ENCODE measurements around the gene CYSTM1. TPM values are rescaled to one million over a fixed set of nuclear protein-coding genes. Genes with fewer than 3 reads are reported as not detected.

The CYSTM1 gene
- total and polyA plus RNA-seq, 2 donors (not counting 3 experiments of a cell fraction or from before 2014, with no cell fraction given) = 28.9 to 41.5 TPM

DNA sequence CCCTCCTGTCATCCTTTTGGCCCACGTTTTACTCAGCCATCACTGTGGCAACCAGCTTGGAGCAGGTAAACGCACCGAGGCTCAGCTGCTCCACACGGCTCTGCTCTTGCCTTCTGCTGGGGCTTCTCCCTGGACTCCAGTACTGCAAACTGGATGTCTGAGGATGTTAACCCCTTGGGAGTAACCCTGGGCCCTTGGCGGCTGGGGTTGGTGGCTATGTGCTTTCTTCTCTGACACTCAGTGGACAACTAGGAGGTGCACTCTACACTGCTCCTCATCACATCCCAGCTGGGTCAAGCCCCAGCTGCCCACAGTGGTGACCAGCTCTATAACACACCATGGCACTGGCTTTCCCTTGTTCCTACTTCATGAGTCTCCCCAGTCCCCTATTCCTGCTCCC, 12.2 kb upstream of the CYSTM1 start:
- BruUV-seq (replicated peaks) = no TSS peak
- no peak for DNase-seq (ENCODE audit: low read depth, low spot score)

More for the DNA sequence above, 12.2 kb upstream of the CYSTM1 start:
- intact Hi-C loops (cut with micrococcal nuclease) (no loop called here), dilution Hi-C loops (cut with MboI; ENCODE audit: extremely low pct_ligation_motif_present, low sequenced_read_pairs) (no loop called here)
- Histone ChIP-seq H3K27me3 (ENCODE audit: control insufficient read depth in 2 of 2, insufficient read depth in 2 of 2, low read length in 2 of 2) (no peaks in the 10 kb centered on the region), H4K20me1 (replicated peaks; ENCODE audit: control insufficient read depth, extremely low read depth, insufficient read depth, low read length) (no peaks in the 10 kb centered on the region), H2AFZ (ENCODE audit: low read depth, low read length) (no peak overlapping the region), H3K36me3 (ENCODE audit: control insufficient read depth in 2 of 2, extremely low read depth in 1 of 2, insufficient read depth in 2 of 2, low read length in 2 of 2) (no peaks in the 10 kb centered on the region), H3K9ac (replicated peaks; ENCODE audit: extremely low read depth, insufficient read depth, low read length) (no peak overlapping the region), H3K4me2 (ENCODE audit: insufficient read depth, low read length) (no peak overlapping the region), H3K9me3 (replicated peaks; ENCODE audit: control insufficient read depth, insufficient read depth, low read length) (no peaks in the 10 kb centered on the region), H3K27ac (ENCODE audit: insufficient read depth, low read depth, low read length) (no peak overlapping the region), H3K9me1 (replicated peaks; ENCODE audit: control insufficient read depth, extremely low read depth, insufficient read depth, low read length) (no peaks in the 10 kb centered on the region), H3K79me2 (ENCODE audit: control insufficient read depth, insufficient read depth, low read length) (no peaks in the 10 kb centered on the region), H3K4me3 (replicated peaks in 1 of 3; ENCODE audit: insufficient read depth in 1 of 3, low read depth in 1 of 3, low read length in 3 of 3) (no peak overlapping the region), H3K4me1 (ENCODE audit: control insufficient read depth, extremely low read depth, insufficient read depth, low read length) (no peaks in the 10 kb centered on the region)
- ChIA-PET CTCF (interaction anchor here (5.8 to 13.1 kb wide), 2 partner anchors 17 to 87 kb away, joined by 57 to 141 read pairs; no protein-coding TSS in a partner anchor), POLR2A (no interaction called here)
- TF ChIP-seq FOS (IDR thresholded peaks at IDR 0.05; ENCODE audit: borderline replicate concordance, insufficient read depth, low read length) (no peak), GATA2 (IDR thresholded peaks at IDR 0.05; ENCODE audit: insufficient read depth, insufficient read length, low read depth, low read length) (no peak), POLR2AphosphoS5 (IDR thresholded peaks at IDR 0.05; ENCODE audit: insufficient read depth, low read depth, low read length) (no peak), POLR2A (IDR thresholded peaks at IDR 0.05; ENCODE audit: low read depth, low read length) (no peak)
- TF ChIP-seq, protein P1, sequence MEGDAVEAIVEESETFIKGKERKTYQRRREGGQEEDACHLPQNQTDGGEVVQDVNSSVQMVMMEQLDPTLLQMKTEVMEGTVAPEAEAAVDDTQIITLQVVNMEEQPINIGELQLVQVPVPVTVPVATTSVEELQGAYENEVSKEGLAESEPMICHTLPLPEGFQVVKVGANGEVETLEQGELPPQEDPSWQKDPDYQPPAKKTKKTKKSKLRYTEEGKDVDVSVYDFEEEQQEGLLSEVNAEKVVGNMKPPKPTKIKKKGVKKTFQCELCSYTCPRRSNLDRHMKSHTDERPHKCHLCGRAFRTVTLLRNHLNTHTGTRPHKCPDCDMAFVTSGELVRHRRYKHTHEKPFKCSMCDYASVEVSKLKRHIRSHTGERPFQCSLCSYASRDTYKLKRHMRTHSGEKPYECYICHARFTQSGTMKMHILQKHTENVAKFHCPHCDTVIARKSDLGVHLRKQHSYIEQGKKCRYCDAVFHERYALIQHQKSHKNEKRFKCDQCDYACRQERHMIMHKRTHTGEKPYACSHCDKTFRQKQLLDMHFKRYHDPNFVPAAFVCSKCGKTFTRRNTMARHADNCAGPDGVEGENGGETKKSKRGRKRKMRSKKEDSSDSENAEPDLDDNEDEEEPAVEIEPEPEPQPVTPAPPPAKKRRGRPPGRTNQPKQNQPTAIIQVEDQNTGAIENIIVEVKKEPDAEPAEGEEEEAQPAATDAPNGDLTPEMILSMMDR (IDR thresholded peaks at IDR 0.05; ENCODE audit: extremely low read depth in 1 of 2, insufficient read depth in 1 of 2, low read depth in 1 of 2, low read length in 2 of 2) = no peak
- TF ChIP-seq, protein P2, sequence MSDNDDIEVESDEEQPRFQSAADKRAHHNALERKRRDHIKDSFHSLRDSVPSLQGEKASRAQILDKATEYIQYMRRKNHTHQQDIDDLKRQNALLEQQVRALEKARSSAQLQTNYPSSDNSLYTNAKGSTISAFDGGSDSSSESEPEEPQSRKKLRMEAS (IDR thresholded peaks at IDR 0.05; ENCODE audit: insufficient read depth, insufficient read length) = no peak
- no peak for FAIRE-seq
